HCT116 (cell line): ENCODE measurements around the gene UTP18. TPM values are rescaled to one million over a fixed set of nuclear protein-coding genes. Genes with fewer than 3 reads are reported as not detected.

Experiments used
- ATAC-seq: fragments of 200-7000 bp; cut with Tn5 transposase; 2 replicates; pipeline ENCODE4 v1.9.1; 2020; ENCODE audit warnings: mild to moderate bottlenecking, moderate library complexity
- BruUV-seq: library from RNA; stranded (reverse); fragments of 400-500 nt; replicated peaks from 2 replicates; lab custom pipeline; 2021; lab: Mats Ljungman, UMichigan
- CTCF ChIA-PET: fragments of 300-600 bp; sonication (Branson Sonifier 250); formaldehyde crosslinking; loops from one replicate; lab custom pipeline; 2021; ENCODE audit warnings: antibody characterized with exemption; lab: Charles Lee
- POLR2A ChIA-PET: fragments of 300-600, 350-600 bp; sonication (Branson Sonifier 250); formaldehyde crosslinking; loops from one replicate; lab custom pipeline; 2021; ENCODE audit warnings: antibody characterized with exemption; lab: Charles Lee
- RAD21 ChIA-PET, 2 experiments: fragments of 300-600 bp; sonication (Branson Sonifier 250); formaldehyde crosslinking; loops; one replicate each; lab custom pipeline; 2023; ENCODE audit warnings: low total read pairs in 2 of 2; ENCODE audit not compliant: uncharacterized antibody in 2 of 2, unreplicated experiment in 2 of 2, low non-redundant PET in 1 of 2; lab: Charles Lee
- DNase-seq: peaks from one replicate; pipeline ENCODE4 v3.0.0-alpha.2; 2010; ENCODE audit warnings: low read depth, low spot score
- H2AFZ ChIP-seq: fragments of 200-600 bp; shearing (Covaris generic), sonication (generic); 2 replicates; pipeline ENCODE4 v1.6.1; 2017; ENCODE audit warnings: low read depth, mixed run types, mixed read lengths, antibody characterized with exemption, low read length; ENCODE audit not compliant: poor library complexity, severe bottlenecking
- H3K27ac ChIP-seq: 2 replicates; pipeline ENCODE4 v1.5.1; 2012; ENCODE audit warnings: low read depth, low read length
- H3K27me3 ChIP-seq: fragments of 200-600 bp; sonication (generic); 2 replicates; pipeline ENCODE4 v1.6.1; 2016; ENCODE audit warnings: mixed run types, low read length, mixed read lengths; ENCODE audit not compliant: insufficient read depth
- H3K36me3 ChIP-seq, 2 experiments: fragments of 200-500 bp in 1 of 2; fragments of 200-600 bp in 1 of 2; sonication (Bioruptor generic) in 1 of 2; sonication (generic) in 1 of 2; 2 replicates each; pipeline versions ENCODE4 v1.5.1 to v1.6.1; 2014 to 2016; ENCODE audit warnings: low read length in 2 of 2, inconsistent platforms in 1 of 2, mixed read lengths in 1 of 2, mixed run types in 1 of 2; ENCODE audit not compliant: insufficient read depth in 2 of 2, control insufficient read depth in 1 of 2
- H3K4me1 ChIP-seq, 2 experiments: fragments of 200-600 bp in 1 of 2; sonication (generic) in 1 of 2; 2 replicates each; pipeline versions ENCODE4 v1.5.1 to v1.6.1; 2012 to 2017; ENCODE audit warnings: low read length in 2 of 2, inconsistent platforms in 1 of 2, mild to moderate bottlenecking in 1 of 2, mixed read lengths in 1 of 2, mixed run types in 1 of 2, moderate library complexity in 1 of 2; ENCODE audit not compliant: insufficient read depth in 2 of 2, control insufficient read depth in 1 of 2
- H3K4me2 ChIP-seq: fragments of 200-600 bp; sonication (generic); 2 replicates; pipeline ENCODE4 v1.6.1; 2017; ENCODE audit warnings: mixed run types, low read length, mixed read lengths
- H3K4me3 ChIP-seq, 2 experiments: fragments of 200-600 bp in 1 of 2; sonication (generic) in 1 of 2; replicated peaks in 1 of 2; 2 replicates each; pipeline ENCODE4 v1.5.1; 2011 to 2016; ENCODE audit warnings: low read length in 2 of 2, control low read depth in 1 of 2, low read depth in 1 of 2, mild to moderate bottlenecking in 1 of 2, mixed read lengths in 1 of 2, mixed run types in 1 of 2
- H3K79me2 ChIP-seq: fragments of 200-600 bp; sonication (generic); 2 replicates; pipeline ENCODE4 v1.6.1; 2017; ENCODE audit warnings: mild to moderate bottlenecking, mixed run types, low read length, moderate library complexity, mixed read lengths; ENCODE audit not compliant: insufficient read depth
- H3K9ac ChIP-seq: fragments of 200-600 bp; sonication (generic); 2 replicates; pipeline ENCODE4 v1.6.1; 2016; ENCODE audit warnings: low read length, mixed read lengths
- H3K9me2 ChIP-seq: fragments of 200-600 bp; sonication (generic), shearing (Covaris generic); 2 replicates; pipeline ENCODE4 v1.6.1; 2017; ENCODE audit warnings: mixed run types, mild to moderate bottlenecking, moderate library complexity; ENCODE audit not compliant: insufficient read depth
- H3K9me3 ChIP-seq, 2 experiments: fragments of 200-500 bp in 1 of 2; fragments of 200-600 bp in 1 of 2; sonication (Bioruptor generic) in 1 of 2; sonication (generic) in 1 of 2; 2 replicates each; pipeline ENCODE4 v1.6.1; 2014 to 2017; ENCODE audit warnings: low read length in 2 of 2, mixed read lengths in 2 of 2, inconsistent platforms in 1 of 2, low read depth in 1 of 2, mild to moderate bottlenecking in 1 of 2, mixed run types in 1 of 2, moderate library complexity in 1 of 2; ENCODE audit not compliant: control insufficient read depth in 1 of 2, insufficient read depth in 1 of 2
- H4K20me1 ChIP-seq: fragments of 200-600 bp; sonication (generic), shearing (Covaris generic); 2 replicates; pipeline ENCODE4 v1.6.1; 2017; ENCODE audit warnings: mixed run types, mild to moderate bottlenecking, moderate library complexity; ENCODE audit not compliant: insufficient read depth
- ATF3 ChIP-seq: IDR thresholded peaks from 2 replicates; pipeline ENCODE4 v1.6.1; 2012
- CBX3 ChIP-seq: IDR thresholded peaks from 2 replicates; pipeline ENCODE4 v1.6.1; 2012; ENCODE audit warnings: low read depth
- EGR1 ChIP-seq: IDR thresholded peaks from 2 replicates; pipeline ENCODE4 v1.6.1; 2012; ENCODE audit warnings: low read depth
- ELF1 ChIP-seq: IDR thresholded peaks from 2 replicates; pipeline ENCODE4 v1.6.1; 2012; ENCODE audit warnings: low read depth, borderline replicate concordance
- EZH2 ChIP-seq: fragments of 200-600 bp; sonication (generic); IDR thresholded peaks from 2 replicates; pipeline ENCODE4 v1.6.1; 2017; ENCODE audit warnings: antibody characterized with exemption, mixed run types
- FOSL1 ChIP-seq: IDR thresholded peaks from 2 replicates; pipeline ENCODE4 v1.6.1; 2012; ENCODE audit warnings: low read depth
- JUND ChIP-seq: IDR thresholded peaks from 2 replicates; pipeline ENCODE4 v1.6.1; 2012
- POLR2AphosphoS5 ChIP-seq: IDR thresholded peaks from 2 replicates; pipeline ENCODE4 v1.6.1; 2011; ENCODE audit warnings: mild to moderate bottlenecking, low read depth, low read length, moderate library complexity
- RAD21 ChIP-seq: IDR thresholded peaks from 2 replicates; pipeline ENCODE4 v1.6.1; 2012; ENCODE audit warnings: low read depth, mild to moderate bottlenecking
- REST ChIP-seq: IDR thresholded peaks from 2 replicates; pipeline ENCODE4 v1.6.1; 2012; ENCODE audit warnings: low read depth
- SIN3A ChIP-seq: IDR thresholded peaks from 2 replicates; pipeline ENCODE4 v1.6.1; 2012; ENCODE audit warnings: low read depth
- SRF ChIP-seq: IDR thresholded peaks from 2 replicates; pipeline ENCODE4 v1.6.1; 2012; ENCODE audit warnings: low read depth
- ZNF274 ChIP-seq: fragments of 200-500 bp; sonication (Bioruptor generic); IDR thresholded peaks from 2 replicates; pipeline ENCODE4 v1.6.1; 2014; ENCODE audit warnings: mild to moderate bottlenecking, low read depth, low read length, inconsistent platforms
- intact Hi-C: fragments of 100-400 bp; cut with micrococcal nuclease; formaldehyde crosslinking; loops from 2 replicates; pipeline ENCODE4 v1.10.0; 2022
- total RNA-seq: library from RNA; stranded (reverse); gene quantifications from one replicate; pipeline ENCODE4 v1.2.1, GENCODE V29; 2021; ENCODE audit not compliant: unreplicated experiment
- TF ChIP-seq, protein P1 (sequence below), 3 experiments: fragments of 200-600 bp in 1 of 3; sonication (generic) in 1 of 3; IDR thresholded peaks in 2 of 3; conservative IDR thresholded peaks in 1 of 3; 2 replicates each; pipeline ENCODE4 v1.5.1; 2012 to 2017; ENCODE audit warnings: low read depth in 2 of 3, low read length in 2 of 3, antibody characterized with exemption in 1 of 3, borderline replicate concordance in 1 of 3, control low read depth in 1 of 3, mild to moderate bottlenecking in 1 of 3, mixed read lengths in 1 of 3, mixed run types in 1 of 3, moderate library complexity in 1 of 3; ENCODE audit not compliant: insufficient read depth in 1 of 3

Gene UTP18
- total RNA-seq, 1 experiment from 2014 or later = 92.6 TPM

DNA sequence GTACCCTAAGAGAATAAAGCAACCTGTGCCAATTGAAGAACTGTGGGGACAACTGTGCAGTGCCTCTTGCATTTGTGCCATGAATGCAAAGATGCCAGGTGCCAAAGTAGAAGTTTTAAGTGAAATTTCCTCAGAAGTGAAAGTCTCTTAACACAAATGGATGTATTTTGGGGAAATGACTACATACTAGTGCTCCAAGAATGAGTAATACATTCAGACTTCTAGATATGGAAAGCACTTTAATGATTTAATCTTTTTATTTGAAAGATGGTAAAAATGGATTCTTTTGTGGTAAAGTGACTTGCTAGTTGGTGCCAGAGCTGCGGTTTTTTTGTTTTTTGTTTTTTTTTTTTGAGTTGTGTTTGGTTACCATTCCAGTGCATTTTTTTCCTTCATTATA, 15.0 kb downstream of the UTP18 start:
- peaks cover 62 to 78% of the 10 kb centered on the region in 2 experiments for H3K36me3 ChIP-seq
- no peak overlapping the region for H3K9ac ChIP-seq
- H3K27ac ChIP-seq = no peak overlapping the region
- ChIA-PET CTCF (no interaction called here), RAD21 (no interaction called here), POLR2A (no interaction called here)
- H3K9me3 ChIP-seq = no peaks in the 10 kb centered on the region
- H3K4me1 ChIP-seq = no peaks in the 10 kb centered on the region
- intact Hi-C loops = no loop called here
- peaks cover 47% of the 10 kb centered on the region for H3K79me2 ChIP-seq
- H3K9me2 ChIP-seq = no peaks in the 10 kb centered on the region
- H3K27me3 ChIP-seq = no peaks in the 10 kb centered on the region
- TF ChIP-seq SRF (no peak), JUND (no peak), ELF1 (no peak), ATF3 (no peak), CBX3 (no peak), POLR2AphosphoS5 (no peak), EGR1 (no peak), RAD21 (no peak), EZH2 (no peak), REST (no peak), FOSL1 (no peak), SIN3A (no peak), ZNF274 (no peak)
- TF ChIP-seq, protein P1, sequence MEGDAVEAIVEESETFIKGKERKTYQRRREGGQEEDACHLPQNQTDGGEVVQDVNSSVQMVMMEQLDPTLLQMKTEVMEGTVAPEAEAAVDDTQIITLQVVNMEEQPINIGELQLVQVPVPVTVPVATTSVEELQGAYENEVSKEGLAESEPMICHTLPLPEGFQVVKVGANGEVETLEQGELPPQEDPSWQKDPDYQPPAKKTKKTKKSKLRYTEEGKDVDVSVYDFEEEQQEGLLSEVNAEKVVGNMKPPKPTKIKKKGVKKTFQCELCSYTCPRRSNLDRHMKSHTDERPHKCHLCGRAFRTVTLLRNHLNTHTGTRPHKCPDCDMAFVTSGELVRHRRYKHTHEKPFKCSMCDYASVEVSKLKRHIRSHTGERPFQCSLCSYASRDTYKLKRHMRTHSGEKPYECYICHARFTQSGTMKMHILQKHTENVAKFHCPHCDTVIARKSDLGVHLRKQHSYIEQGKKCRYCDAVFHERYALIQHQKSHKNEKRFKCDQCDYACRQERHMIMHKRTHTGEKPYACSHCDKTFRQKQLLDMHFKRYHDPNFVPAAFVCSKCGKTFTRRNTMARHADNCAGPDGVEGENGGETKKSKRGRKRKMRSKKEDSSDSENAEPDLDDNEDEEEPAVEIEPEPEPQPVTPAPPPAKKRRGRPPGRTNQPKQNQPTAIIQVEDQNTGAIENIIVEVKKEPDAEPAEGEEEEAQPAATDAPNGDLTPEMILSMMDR (IDR thresholded peaks at IDR 0.05 in 2 of 3, conservative IDR thresholded peaks at IDR 0.05 in 1 of 3; ENCODE audit: borderline replicate concordance in 1 of 3, insufficient read depth in 1 of 3, low read depth in 2 of 3, low read length in 2 of 3) = no peak
- no peak overlapping the region for H3K4me3 ChIP-seq
- no peak for DNase-seq
- H2AFZ ChIP-seq = no peak overlapping the region
- no TSS peak for BruUV-seq
- H3K4me2 ChIP-seq = no peak overlapping the region
- 0 out of 2 replicates have a peak, but pooled peaks cover 5% of the 10 kb centered on the region for H4K20me1 ChIP-seq
- no peak for ATAC-seq
